K562 (cell line): ENCODE results near the gene PPM1L. TPM values are rescaled to one million over a fixed set of nuclear protein-coding genes. Genes with fewer than 3 reads are reported as not detected.

Source experiments
- ATAC-seq: fragments of 200-7000 bp; cut with Tn5 transposase; 3 replicates; pipeline ENCODE4 v1.9.1; 2020; ENCODE audit warnings: moderate library complexity
- BruUV-seq: library from RNA; stranded (reverse); fragments of 400-500 nt; replicated peaks from 2 replicates; lab custom pipeline; 2021; lab: Mats Ljungman, UMichigan
- CTCF ChIA-PET: fragments of 300-600 bp; formaldehyde crosslinking; extraction: SDS; loops from one replicate; lab custom pipeline; 2021; ENCODE audit warnings: low intra/inter-chr PET ratio; lab: Yijun Ruan, JAX
- POLR2A ChIA-PET: fragments of 300-600, 350-650 bp; sonication (Branson Sonifier 250); formaldehyde crosslinking; extraction: SDS; loops from one replicate; lab custom pipeline; 2021; ENCODE audit warnings: antibody characterized with exemption, inconsistent platforms; lab: Yijun Ruan, JAX
- DNase-seq, 4 experiments: peaks; one replicate each; pipeline versions ENCODE4 v3.0.0 to v3.0.0-alpha.2; 2011 to 2018; ENCODE audit warnings: low spot score in 3 of 4, mixed read lengths in 3 of 4; ENCODE audit errors: extremely low read depth in 1 of 4
- FAIRE-seq: peaks from 2 replicates; lab custom pipeline; 2011; peaks lifted over from hg19 to GRCh38; lab: Jason Lieb, UNC
- H2AFZ ChIP-seq: 2 replicates; pipeline ENCODE4 v1.6.0; 2011; ENCODE audit warnings: low read depth, low read length, control low read depth, inconsistent platforms
- H3K27ac ChIP-seq: fragments of 200-600 bp; 3 replicates; pipeline ENCODE4 v1.8.0; 2011; ENCODE audit warnings: low read depth, mild to moderate bottlenecking, control low read depth, inconsistent platforms, low read length, moderate library complexity, mixed read lengths; ENCODE audit errors: extremely low read depth
- H3K27me3 ChIP-seq, 2 experiments: fragments of 300-600 bp in 1 of 2; 2 replicates in 1 of 2; 3 replicates in 1 of 2; pipeline versions ENCODE4 v1.6.0 to v1.8.0; 2011; ENCODE audit warnings: inconsistent platforms in 2 of 2, low read length in 2 of 2, mild to moderate bottlenecking in 1 of 2, mixed read lengths in 1 of 2, moderate library complexity in 1 of 2; ENCODE audit not compliant: control insufficient read depth in 2 of 2, insufficient read depth in 2 of 2
- H3K36me3 ChIP-seq: fragments of 300-600 bp; 3 replicates; pipeline ENCODE4 v1.8.0; 2011; ENCODE audit warnings: mild to moderate bottlenecking, low read length, inconsistent platforms; ENCODE audit not compliant: control insufficient read depth, insufficient read depth
- H3K4me1 ChIP-seq, 2 experiments: fragments of 200-600 bp in 1 of 2; replicated peaks in 1 of 2; 2 replicates in 1 of 2; 3 replicates in 1 of 2; pipeline versions ENCODE4 v1.5.1 to v1.8.0; 2011; ENCODE audit warnings: inconsistent platforms in 2 of 2, low read length in 2 of 2, mild to moderate bottlenecking in 1 of 2, mixed read lengths in 1 of 2, moderate library complexity in 1 of 2; ENCODE audit not compliant: control insufficient read depth in 2 of 2, insufficient read depth in 2 of 2
- H3K4me2 ChIP-seq: 2 replicates; pipeline ENCODE4 v1.6.1; 2011; ENCODE audit warnings: low read length, control low read depth, inconsistent platforms, mixed read lengths; ENCODE audit not compliant: insufficient read depth
- H3K4me3 ChIP-seq: fragments of 200-600 bp; sonication (generic), shearing (Covaris generic); 2 replicates; pipeline ENCODE4 v1.5.1; 2016; ENCODE audit warnings: control low read depth, inconsistent platforms
- H3K79me2 ChIP-seq: fragments of 200-600 bp; 3 replicates; pipeline ENCODE4 v1.8.0; 2011; ENCODE audit warnings: low read length, inconsistent platforms; ENCODE audit not compliant: control insufficient read depth, insufficient read depth
- H3K9ac ChIP-seq, 2 experiments: 2 replicates each; pipeline versions ENCODE4 v1.6.0 to v1.6.1; 2011; ENCODE audit warnings: low read depth in 2 of 2, low read length in 2 of 2, control low read depth in 1 of 2, inconsistent platforms in 1 of 2, mild to moderate bottlenecking in 1 of 2, mixed read lengths in 1 of 2; ENCODE audit not compliant: insufficient read depth in 1 of 2
- H3K9me1 ChIP-seq: one replicate; pipeline ENCODE4 v1.6.0; 2011; ENCODE audit warnings: inconsistent platforms, mild to moderate bottlenecking, low read length, moderate library complexity; ENCODE audit not compliant: control insufficient read depth, insufficient read depth
- H3K9me3 ChIP-seq: replicated peaks from 2 replicates; pipeline ENCODE4 v1.5.1; 2011; ENCODE audit warnings: low read depth, low read length, inconsistent platforms; ENCODE audit not compliant: control insufficient read depth, insufficient read depth
- H4K20me1 ChIP-seq: replicated peaks from 2 replicates; pipeline ENCODE4 v1.6.1; 2011; ENCODE audit warnings: low read length, inconsistent platforms, mixed read lengths; ENCODE audit not compliant: control insufficient read depth, insufficient read depth
- CBFB ChIP-seq: sonication (generic); formaldehyde crosslinking; IDR thresholded peaks from 2 replicates; pipeline ENCODE4 v1.4.0; 2020; ENCODE audit warnings: mild to moderate bottlenecking, missing genetic modification reagents
- CREM ChIP-seq: IDR thresholded peaks from 2 replicates; pipeline ENCODE4 v1.6.1; 2014; ENCODE audit warnings: antibody characterized with exemption, low read depth
- CUX1 ChIP-seq: fragments of 200-800 bp; sonication (Bioruptor generic); IDR thresholded peaks from 2 replicates; pipeline ENCODE4 v1.6.1; 2016; ENCODE audit warnings: missing genetic modification characterization, missing compliant biosample characterization
- FOXK2 ChIP-seq, 2 experiments: fragments of 450-650 bp; IDR thresholded peaks in 1 of 2; conservative IDR thresholded peaks in 1 of 2; 2 replicates each; pipeline ENCODE4 v1.6.1; 2016; ENCODE audit warnings: low read depth in 2 of 2, mild to moderate bottlenecking in 1 of 2
- MLLT1 ChIP-seq, 2 experiments: fragments of 450-650 bp; IDR thresholded peaks; 2 replicates each; pipeline ENCODE4 v1.6.1; 2016
- POLR2H ChIP-seq: IDR thresholded peaks from 2 replicates; pipeline ENCODE4 v1.6.1; 2016; ENCODE audit warnings: missing genetic modification characterization, low read depth, mild to moderate bottlenecking, control low read depth, missing compliant biosample characterization, moderate library complexity
- SP1 ChIP-seq: sonication (generic); formaldehyde crosslinking; IDR thresholded peaks from 2 replicates; pipeline ENCODE4 v1.8.1; 2022; ENCODE audit warnings: mild to moderate bottlenecking, missing genetic modification reagents
- U2AF1 ChIP-seq: fragments of 200-400 bp; formaldehyde crosslinking; optimal IDR thresholded peaks from 2 replicates; pipeline ENCODE3; 2017; ENCODE audit warnings: mild to moderate bottlenecking, low read depth, low read length, moderate library complexity
- ZC3H11A ChIP-seq: IDR thresholded peaks from 2 replicates; pipeline ENCODE4 v1.6.1; 2012; ENCODE audit warnings: low read depth, low read length, improper control_type of control experiment
- ZNF140 ChIP-seq: fragments of 250-450 bp; sonication (Bioruptor Pico); IDR thresholded peaks from 2 replicates; pipeline ENCODE4 v1.8.0; 2021; ENCODE audit warnings: moderate library complexity, mild to moderate bottlenecking, inconsistent platforms
- ZNF609 ChIP-seq: sonication (generic); formaldehyde crosslinking; IDR thresholded peaks from 2 replicates; pipeline ENCODE4 v1.8.1; 2023; ENCODE audit warnings: missing genetic modification reagents, mild to moderate bottlenecking, borderline replicate concordance
- WGBS: fragments of 100-300 bp; shearing (Covaris generic); methylation state at CpG from one replicate; pipeline ENCODE4 v1.1.6; 2016; ENCODE audit warnings: low coverage, mixed read lengths; ENCODE audit not compliant: insufficient coverage; ENCODE audit errors: missing lambda C conversion rate; 5-methylcytosine and 5-hydroxymethylcytosine counted together
- in situ Hi-C: fragments of 300-500 bp; cut with MboI; formaldehyde crosslinking; loops from 4 replicates; pipeline ENCODE4 v1.15.0; 2018; ENCODE audit warnings: inconsistent platforms, mixed read lengths
- intact Hi-C: fragments of 100-400 bp; cut with micrococcal nuclease; formaldehyde crosslinking; loops from 2 replicates; pipeline ENCODE4 v1.14.2; 2022
- polyA plus RNA-seq, 8 experiments: library from polyadenylated mRNA; depleted of rRNA in 4 of 8; stranded (reverse) in 5 of 8; unstranded in 3 of 8; fragments of >200 nt; fragmentation: Nextera tagmentation in 2 of 8; fragmentation: Illumina TruSeq in 1 of 8; extraction: Ambion mirVana in 2 of 8; extraction: Trizol in 1 of 8; gene quantifications; 2 replicates each; pipeline versions ENCODE4 v1.2.1 to v1.2.3, GENCODE V29; 2011 to 2014; ENCODE audit warnings: inconsistent platforms in 1 of 8, missing spikeins in 1 of 8
- total RNA-seq, 7 experiments: library from RNA; depleted of rRNA in 6 of 7; stranded (reverse); fragments of >200 nt in 6 of 7; fragmentation: Illumina TruSeq in 2 of 7; extraction: Trizol in 2 of 7; gene quantifications; 2 replicates each; pipeline versions ENCODE4 v1.2.1 to v1.2.3, GENCODE V29; 2011 to 2021; ENCODE audit warnings: low replicate concordance in 1 of 7

Gene PPM1L
- total and polyA plus RNA-seq, 9 of the 15 experiments (the other 6 are each of a cell fraction or from before 2014, with no cell fraction given): 0.01 to 0.41 (median 0.14) TPM

GRCh38 chr3:161051856-161052255 is 295.8 kb downstream of the PPM1L start:
- H3K4me2 ChIP-seq: no peak overlapping the region
- no peaks in the 10 kb centered on the region for H3K27me3 ChIP-seq
- no peak for FAIRE-seq
- no peak overlapping the region for H2AFZ ChIP-seq
- TF ChIP-seq SP1 (no peak), MLLT1 (IDR thresholded peaks at IDR 0.05) (no peak), POLR2H (tag) (no peak), U2AF1 (no peak), ZNF140 (no peak), CBFB (no peak), CUX1 (CRISPR knock-in tag) (no peak), FOXK2 (conservative IDR thresholded peaks at IDR 0.05 in 1 of 2, IDR thresholded peaks at IDR 0.05 in 1 of 2; ENCODE audit: low read depth in 2 of 2) (no peak), ZC3H11A (no peak), CREM (no peak), ZNF609 (CRISPR knock-in tag) (no peak)
- no peaks in the 10 kb centered on the region for H3K9me1 ChIP-seq
- ATAC-seq: no peak
- no peaks in the 10 kb centered on the region for H4K20me1 ChIP-seq
- no peaks in the 10 kb centered on the region for H3K4me1 ChIP-seq
- no peak overlapping the region for H3K4me3 ChIP-seq
- ChIA-PET CTCF (no interaction called here), POLR2A (interaction anchor here (0.6 kb wide), 1 partner anchor 10 kb away, joined by 4 read pairs; no protein-coding TSS in a partner anchor)
- H3K36me3 ChIP-seq: no peaks in the 10 kb centered on the region
- no peak overlapping the region for H3K9ac ChIP-seq
- H3K9me3 ChIP-seq: no peaks in the 10 kb centered on the region
- intact Hi-C loops (no loop called here), in situ Hi-C loops (no loop called here)
- 5% methylated on average over 6 of the region's 6 CpGs for WGBS
- BruUV-seq: no TSS peak
- H3K27ac ChIP-seq: no peak overlapping the region
- no peak for DNase-seq
- H3K79me2 ChIP-seq: no peaks in the 10 kb centered on the region
